HG03066 (cell line): ENCODE results near the gene NKX2-4.
"Not testable (repeated sequence)": the region's sequence is repeated elsewhere in the genome, so short reads cannot be mapped to it uniquely, and the experiment has no call there.

Source experiments
- ATAC-seq: cut with Tn5 transposase; IDR thresholded peaks from one replicate; pipeline ENCODE4 v1.9.1; 2021; ENCODE audit warnings: low read depth; ENCODE audit not compliant: unreplicated experiment

Gene NKX2-4

DNA sequence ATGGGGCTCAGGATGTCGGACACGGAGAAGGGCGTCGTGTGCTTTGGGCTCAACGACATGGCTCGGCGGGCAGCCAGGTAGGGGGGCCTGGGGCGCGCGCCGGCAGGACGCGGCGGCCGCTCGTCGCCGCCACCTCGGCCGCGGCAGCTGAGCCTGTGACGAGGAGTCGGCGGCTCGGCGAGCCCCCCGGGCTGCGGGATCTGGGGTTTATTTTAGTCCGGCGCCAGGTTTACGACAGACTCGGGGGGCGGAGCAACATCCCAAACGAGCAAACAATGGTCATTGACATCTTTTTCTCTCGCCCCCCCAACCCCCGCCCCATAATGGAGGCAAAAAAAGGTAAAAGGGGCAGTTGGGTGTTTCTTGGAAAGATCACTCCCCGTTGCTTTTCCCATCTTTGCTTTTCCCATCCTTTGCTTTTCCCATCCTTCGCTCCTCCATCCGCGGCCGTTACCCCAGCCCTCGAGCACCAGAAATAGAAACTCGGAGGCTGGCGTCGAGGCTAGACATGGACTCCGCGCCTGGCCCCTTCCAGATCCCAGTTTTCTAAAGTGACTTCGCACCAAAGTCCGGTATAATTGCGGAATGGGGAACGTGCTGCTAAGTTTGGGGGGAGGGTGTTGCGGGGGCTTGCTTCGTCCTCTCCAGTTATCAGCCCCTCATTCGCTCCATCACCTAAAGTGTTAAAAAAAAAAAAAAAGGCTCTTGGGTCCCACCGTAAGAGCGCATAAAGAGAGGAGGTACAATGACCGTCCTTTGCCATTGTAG is at the start of gene NKX2-4:
NKX2-4 (minus strand) TSS at position 186 of the 768 bp plus-strand sequence; CDS start at position 59, 127 bp downstream.
- no peak for ATAC-seq

DNA sequence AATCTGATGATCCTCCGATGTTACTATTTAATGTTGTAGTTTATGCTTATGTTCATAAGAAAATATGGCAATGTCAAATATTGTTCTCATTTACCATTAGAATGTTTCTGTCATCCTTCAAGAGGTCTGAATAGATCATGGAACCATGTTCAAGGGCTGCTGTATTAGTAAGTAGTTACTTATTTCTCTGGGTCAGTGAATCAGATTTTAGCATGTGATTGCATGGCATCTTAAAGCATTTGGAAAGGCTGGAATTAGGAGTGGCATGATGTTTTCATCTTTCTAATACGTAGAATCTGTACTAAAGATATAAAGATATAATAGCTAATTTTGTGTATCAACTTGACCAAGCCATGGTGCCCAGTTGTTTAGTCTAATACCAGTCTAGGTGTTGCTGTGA is 40.5 kb upstream of the NKX2-4 start:
- ATAC-seq: no peak

DNA sequence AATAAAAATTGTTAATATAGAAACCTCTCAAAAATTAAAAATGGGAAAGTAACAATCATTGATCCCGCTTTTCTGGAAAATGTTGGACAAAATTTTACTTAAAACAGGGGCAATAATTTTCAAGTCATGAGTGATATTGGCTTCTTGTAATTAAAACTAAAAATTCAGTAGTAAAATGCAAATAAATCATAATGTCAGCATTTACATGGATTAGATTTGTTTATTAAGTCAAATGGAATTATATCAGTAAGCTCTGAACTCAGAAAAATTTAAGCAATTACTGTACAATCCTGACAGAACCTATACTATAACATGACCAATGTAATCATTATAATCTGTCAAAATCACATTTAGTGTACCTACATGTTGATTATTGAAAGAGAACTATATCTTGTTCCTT is 39.9 kb upstream of the NKX2-4 start:
- ATAC-seq: no peak

DNA sequence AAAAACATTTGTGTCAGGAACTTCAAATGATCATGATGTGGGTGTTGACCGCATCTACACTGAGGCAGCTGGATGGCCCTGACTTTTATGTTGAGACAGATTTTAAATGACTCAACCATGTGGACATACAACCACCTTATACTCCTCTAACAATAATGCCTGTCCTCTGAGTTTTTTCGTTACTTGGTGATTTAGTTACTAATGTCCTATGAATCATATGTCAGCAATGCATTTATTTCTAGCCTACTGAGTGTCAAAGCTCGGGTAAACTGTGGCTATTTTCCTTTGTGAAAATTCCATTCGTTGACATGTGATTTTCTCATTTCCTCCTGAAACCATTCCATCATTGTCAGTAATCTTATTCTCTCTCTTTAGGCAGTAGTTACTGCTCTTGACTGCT is 38.9 kb upstream of the NKX2-4 start:
- ATAC-seq: no peak

DNA sequence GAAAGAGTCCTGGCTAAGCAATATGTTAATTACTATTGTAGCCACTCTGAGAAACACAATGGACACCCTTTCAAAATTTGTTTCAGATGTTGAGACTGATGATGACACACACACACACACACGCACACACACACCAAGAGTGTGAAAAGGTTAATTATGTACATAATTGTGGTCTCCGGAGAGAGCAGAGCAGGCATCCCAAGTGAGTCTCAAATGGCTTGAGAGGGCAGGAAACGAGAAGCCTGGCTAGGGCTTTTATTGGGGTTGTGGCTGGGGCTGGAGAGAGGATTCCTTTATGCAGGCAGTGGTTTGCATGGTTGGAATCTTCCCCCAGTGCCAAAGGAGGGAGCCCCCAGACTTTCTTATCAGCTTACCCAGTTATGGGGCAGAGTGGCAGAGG is 38.2 kb upstream of the NKX2-4 start:
- ATAC-seq: no peak

DNA sequence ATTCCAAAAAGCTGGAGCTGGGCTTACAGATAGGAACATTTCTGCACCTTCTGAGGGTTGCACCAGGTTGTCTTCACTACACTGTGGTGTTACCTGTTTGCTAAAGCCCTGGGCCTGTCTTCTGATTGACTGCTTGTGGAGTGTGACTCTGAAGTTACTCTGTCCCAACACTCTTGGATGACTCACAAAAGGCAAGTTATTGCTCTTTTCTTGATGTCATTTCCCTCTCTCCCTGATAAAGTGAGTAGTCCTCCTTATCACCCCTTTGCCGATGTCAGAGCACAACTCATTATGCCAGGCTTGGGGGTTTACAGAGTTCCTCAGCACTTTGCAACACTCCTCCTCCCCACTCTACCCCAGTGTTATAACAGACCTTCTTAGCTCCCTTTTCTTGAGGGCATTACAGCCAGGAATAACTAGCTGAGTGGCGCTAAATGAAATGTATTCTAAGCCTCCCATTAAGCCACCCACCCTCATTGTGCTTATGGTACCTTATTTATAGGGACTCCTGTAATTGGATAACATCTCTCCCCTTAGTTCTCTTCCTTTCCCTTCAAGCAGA is 36.1 kb upstream of the NKX2-4 start:
- ATAC-seq: no peak

DNA sequence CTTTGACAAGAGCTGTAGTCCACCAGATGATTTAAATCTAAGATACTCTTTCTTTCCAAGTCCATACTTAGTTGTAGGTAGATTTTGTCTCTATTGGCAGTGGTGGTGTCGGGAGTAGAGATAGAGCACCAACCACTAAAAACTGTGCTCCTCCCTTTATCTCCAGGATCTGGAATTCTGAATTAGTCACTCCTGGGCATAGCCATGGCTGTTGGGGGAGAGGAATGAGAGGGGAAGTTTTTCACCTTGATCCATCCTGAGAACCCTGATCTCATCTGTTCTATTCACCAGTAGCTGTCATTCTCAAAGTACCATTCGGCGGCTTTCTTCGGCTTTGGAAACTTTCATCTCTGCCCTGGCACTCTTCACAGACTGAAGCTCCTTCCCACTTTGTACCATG is 35.6 kb upstream of the NKX2-4 start:
- ATAC-seq: no peak

DNA sequence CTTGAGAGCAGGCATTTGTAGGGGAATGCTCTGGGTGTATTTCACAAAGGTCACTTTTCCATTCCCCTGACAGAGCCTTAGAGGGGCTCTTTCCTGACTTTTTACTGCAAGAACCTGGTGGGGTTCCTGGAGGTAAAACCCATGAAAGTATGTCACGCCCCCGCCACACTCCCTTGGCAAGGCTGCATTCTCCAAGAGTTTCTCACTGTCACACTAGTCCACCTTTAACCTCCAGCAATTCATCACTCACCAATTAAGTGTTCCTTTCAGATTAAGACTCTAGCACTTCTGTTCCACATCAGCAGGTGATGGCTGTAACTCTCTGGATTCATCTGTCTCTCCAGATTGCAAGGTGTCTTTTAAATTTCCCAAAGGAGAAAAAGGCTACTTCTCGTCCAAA is 32.7 kb upstream of the NKX2-4 start:
- no peak for ATAC-seq

DNA sequence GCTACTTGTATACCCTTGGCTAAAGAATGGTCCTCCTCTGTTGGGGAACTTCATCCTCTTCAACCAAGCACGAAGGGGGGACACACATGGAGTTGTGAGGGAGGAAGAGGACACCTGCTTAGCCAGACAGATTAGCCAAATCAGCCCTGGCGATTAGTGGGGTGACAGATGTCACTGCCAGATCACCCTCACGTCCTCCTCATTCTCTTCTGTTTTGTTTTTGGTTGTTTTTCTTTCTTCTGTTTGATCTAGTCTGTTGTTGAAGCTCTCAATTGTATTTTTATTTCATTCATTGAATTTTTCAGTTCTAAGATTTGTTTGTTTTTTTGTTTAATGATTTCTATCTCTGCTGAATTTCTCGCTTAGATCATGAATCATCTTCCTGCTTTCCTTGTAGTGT is 27.5 kb upstream of the NKX2-4 start:
- ATAC-seq: no peak

DNA sequence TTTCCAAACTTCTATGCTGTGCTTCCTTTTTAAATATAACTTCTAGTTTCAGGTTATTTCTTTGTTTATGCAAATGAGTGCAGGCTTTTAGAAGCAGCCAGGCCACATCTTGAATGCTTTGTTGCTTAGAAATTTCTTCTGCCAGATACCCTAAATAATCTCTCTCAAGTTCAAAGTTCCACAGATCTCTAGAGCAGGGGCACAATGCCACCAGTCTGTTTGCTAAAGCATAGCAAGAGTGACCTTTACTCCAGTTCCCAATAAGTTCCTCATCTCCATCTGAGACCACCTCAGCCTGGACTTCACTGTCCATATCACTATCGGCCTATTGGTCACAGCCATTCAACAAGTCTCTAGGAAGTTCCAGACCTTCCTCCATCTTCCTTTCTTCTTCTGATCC is 26.4 kb upstream of the NKX2-4 start:
- not testable (repeated sequence) for ATAC-seq

DNA sequence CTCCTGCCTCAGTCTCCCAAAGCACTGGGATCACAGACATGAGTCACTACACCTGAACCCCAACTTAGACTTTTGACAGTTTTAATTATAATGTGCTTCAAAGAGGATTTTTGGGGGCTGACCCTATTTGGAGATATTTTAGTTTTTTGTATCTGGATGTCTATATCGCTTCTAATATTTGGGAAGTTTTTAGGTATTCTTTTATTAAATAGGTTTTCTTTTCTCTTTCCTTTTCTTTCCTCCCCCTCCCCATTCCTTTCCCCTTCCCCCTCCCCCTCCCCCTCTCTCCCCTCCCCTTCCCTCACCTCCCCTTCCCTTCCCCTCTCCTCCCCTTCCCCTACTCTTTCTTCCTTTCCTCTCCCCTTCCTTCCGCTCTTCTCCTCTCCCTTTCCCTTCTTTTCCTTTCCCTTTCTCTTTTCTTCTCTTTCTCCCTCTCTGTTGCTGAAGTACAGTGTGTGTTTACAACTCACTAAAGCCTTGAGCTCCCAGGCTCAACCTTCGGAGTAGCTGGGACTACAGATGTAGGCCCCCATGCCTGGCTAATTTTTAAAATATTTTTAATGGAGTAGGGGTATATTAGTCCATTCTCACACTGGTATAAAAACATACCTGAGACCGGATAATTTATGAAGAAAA is 24.4 kb upstream of the NKX2-4 start:
- no peak for ATAC-seq

DNA sequence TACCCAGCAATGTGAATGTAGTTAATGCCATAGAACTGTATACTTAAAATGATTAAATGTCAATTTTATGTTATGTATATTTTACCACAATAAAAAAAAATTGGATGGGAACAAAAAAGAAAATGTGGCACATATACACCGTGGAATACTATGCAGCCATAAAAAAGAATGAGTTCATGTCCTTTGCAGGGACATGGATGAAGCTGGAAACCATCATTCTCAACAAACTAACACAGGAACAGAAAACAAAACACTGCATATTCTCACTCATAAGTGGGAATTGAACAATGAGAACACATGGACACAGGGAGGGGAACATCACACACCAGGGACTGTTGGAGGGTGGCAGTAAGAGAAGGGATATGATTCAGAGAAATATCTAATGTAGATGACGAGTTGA is 21.8 kb upstream of the NKX2-4 start:
- not testable (repeated sequence) for ATAC-seq

DNA sequence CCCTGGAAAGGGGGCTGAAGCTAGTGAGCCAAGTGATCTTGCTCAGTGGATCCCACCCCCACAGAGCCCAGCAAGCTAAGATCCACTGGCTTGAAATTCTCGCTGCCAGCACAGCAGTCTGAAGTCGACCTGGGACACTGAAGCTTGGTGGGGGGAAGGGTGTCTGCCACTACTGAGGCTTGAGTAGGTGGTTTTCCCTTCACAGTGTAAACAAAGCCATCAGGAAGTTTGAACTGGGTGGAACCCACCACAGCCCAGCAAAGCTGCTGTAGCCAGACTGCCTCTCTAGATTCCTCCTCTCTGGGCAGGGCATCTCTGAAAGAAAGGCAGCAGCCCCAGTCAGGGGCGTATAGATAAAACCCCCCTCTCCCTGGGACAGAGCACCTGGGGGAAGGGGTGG is 16.7 kb upstream of the NKX2-4 start:
- ATAC-seq: not testable (repeated sequence)

DNA sequence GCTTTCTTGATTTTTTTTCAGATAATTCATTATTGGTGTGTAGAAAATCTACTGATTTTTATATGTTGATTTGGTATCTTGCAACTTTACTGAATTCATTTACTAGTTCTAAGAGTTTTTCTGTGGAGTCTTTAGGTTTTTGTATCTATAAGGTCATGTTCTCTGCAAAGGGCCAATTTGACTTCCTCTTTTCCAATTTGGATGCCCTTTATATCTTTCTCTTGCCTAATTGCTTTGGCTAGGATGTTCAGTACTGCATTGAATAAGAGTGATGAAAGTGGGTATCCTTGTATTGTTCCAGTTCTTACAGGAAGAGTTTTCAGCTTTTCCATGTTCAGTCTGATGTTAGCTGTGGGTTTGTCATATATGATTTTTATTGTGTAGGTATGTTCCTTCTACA is 14.4 kb upstream of the NKX2-4 start:
- no peak for ATAC-seq

DNA sequence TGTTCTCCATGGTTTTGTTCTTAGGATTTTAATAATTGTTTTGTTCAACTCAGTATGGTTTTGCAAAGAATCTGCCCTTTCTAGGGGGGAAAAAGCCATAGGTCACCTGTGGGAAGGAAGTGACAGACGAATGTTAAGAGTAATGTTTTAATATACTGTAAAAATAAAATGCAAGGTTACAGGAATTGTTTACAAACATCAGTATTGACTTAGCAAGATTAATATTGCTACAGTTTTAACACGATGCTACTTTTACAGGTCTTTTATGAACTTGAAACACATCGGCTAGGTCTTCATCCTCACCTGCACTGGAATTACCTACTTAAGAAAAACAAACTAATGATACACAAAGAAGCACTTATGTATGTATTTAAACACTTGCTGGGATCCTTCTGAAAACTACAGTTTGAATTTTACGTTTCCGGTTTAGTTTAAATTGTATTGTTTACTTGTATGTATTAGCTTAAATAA is 1.7 kb upstream of the NKX2-4 start:
- no peak for ATAC-seq

DNA sequence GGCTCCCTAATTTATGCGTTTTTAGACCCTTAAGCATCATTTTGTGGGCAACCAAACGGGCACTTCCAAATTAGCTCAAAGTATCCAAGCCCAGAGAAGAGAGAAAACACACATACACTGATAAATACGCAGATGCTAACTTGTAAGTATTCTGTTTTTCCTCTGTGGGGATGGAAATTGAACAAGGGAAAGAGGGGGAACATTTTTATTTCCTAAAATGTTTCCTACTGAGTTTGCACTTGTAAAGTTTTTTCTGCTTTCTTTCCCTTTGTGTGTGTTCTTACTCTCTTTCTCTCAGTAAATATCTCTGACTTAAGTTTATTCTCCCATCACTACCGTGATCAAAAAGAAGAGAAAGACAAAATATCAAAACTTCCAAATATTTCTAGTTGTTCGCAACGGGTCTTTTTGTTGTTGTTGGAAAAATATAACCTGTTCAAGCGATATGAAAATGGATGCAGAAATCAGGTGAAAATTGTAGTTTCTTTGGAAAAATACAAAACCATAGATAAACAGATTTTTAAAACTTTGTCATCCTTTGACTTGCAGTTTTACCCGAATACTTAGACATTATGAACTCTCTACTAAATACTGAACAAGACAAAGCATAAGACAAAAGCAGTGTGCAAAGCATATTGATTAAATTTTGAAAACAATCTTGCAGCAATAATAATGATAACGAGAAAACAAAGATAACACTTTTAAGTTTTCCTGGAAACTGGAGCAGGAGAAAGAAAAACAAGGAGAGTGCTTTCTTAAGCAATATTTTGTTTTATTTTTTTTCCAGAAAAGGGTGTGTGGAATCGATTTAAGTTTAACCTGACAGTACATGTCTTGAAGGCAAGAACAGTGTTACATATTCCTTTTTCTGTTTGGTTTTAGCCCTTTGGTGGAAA is 1.0 kb upstream of the NKX2-4 start:
- no peak for ATAC-seq

DNA sequence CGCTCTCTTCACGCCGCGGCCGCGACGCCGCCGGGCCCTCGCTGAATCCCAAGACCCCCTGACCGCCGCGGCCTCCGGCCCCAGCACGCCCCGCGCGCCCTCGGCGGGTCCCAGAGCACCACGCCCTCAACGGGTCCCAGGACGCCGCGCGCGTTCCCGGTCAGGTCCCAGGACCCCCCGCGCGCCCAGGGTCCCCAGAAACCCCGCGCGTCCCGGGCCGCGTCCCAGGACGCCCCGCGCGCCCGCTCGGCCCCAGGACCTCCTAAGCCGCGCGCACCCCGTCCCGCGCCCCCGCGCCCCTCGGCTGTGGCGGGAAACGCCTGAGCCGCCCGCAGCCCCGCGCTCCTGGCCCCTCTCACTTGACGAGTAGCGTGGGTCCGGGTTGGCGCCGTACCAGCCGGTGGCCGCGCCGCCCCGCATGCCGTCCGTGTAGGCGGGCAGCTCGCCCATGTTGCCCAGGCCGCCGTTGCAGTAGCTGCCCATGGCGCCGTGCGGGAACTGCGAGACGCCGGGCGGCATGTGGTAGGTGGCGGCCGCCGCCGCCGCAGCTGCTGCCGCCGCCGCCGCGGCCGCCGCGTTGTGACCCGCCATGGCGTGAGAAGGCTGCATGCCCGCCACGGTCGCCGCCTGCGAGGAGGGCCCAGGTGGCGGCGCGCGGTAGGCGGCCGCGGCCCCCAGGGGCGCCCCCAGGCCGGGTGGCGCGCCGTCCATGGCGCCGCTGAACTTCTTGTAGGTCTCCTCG is 556 bp downstream of the NKX2-4 start:
- ATAC-seq: no peak

DNA sequence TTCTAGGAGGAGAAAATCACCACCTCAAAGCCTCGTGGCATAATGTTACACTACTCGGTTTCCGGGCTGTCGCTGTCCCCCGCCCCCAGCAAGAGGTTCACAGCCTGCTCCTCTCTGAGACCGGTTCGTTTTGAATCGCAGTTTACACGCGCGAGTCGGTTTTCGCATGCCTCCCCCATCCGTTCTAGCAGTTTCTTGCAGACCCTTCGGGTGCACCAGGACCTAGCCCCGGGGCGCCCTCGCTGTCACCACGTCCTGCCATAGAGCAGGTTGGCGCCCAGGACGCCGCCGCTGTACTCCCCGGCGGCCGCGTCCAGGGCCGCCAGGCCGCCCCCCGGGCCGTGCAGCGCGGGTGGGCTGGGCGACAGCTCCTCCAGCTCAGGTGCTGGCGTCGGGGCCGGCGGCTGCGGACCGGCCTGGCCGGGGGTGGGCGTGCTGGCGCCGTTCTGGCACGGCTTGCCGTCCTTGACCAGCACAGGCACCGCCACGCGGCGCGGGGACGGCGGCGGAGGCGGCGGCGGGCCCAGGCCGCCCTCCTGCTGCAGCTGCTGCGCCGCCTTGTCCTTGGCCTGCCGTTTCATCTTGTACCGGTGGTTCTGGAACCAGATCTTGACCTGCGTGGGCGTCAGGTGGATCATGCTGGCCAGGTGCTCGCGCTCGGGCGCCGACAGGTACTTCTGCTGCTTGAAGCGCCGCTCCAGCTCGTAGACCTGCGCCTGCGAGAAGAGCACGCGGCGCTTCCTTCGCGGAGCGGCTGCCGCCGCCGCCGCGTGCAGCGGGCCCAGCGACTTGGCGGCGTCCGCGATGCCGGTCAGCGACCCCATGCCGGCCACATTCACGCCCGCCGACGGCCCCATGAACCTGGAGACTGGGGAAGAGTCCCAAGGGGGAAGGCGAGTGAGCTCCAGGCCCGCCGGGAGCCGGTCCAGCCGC is 1.4 kb downstream of the NKX2-4 start:
- ATAC-seq: no peak

DNA sequence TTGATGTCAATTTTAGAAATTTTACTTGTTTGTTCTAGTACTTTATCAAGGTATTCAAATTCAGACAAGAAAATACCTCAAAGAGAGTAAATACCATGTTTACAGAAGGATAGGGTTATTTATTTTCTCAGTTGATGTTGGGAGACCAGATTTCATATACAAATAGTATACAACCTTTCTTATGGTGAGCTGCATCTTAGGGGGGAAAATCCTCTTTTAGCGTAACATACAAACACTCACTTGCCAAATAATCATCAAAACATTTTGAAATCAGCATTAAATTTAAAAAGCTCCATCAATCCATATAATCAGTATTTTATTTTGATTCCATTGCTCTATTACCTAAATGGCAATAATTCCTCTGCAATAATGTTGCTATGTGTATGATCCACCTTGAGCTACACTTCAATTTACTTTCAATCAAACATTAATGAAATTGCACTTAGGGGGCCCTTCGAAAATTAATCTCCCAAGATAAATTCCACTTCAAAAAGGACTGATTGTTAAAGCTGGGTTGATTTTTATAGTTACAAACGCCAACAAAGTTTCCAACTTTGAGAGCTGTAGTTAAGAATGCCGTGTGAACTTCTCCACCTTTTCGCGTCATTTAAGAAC is 2.2 kb downstream of the NKX2-4 start:
- ATAC-seq: no peak
